Progenitor cell of endocrine pancreas (in vitro differentiated cells): ENCODE results near the gene FOXD2. TPM values are rescaled to one million over a fixed set of nuclear protein-coding genes. Genes with fewer than 3 reads are reported as not detected.

Experiments used
- DNase-seq: peaks from one replicate; pipeline ENCODE4 v3.0.0; 2021; ENCODE audit warnings: low spot score; ENCODE audit not compliant: unreplicated experiment
- H3K27ac Mint-ChIP-seq: 2 replicates; pipeline ENCODE4 v1.8.0; 2021; ENCODE audit warnings: mild to moderate bottlenecking, moderate library complexity, mixed read lengths
- H3K27me3 Mint-ChIP-seq: 2 replicates; pipeline ENCODE4 v1.8.0; 2021; ENCODE audit warnings: mixed read lengths
- H3K36me3 Mint-ChIP-seq: 2 replicates; pipeline ENCODE4 v1.8.0; 2022; ENCODE audit warnings: mixed read lengths; ENCODE audit not compliant: insufficient read depth
- H3K4me1 Mint-ChIP-seq: 2 replicates; pipeline ENCODE4 v1.8.0; 2021; ENCODE audit warnings: low read depth, mixed read lengths
- H3K4me3 Mint-ChIP-seq: 2 replicates; pipeline ENCODE4 v1.8.0; 2021; ENCODE audit warnings: low read depth, mild to moderate bottlenecking, moderate library complexity, mixed read lengths
- H3K9me3 Mint-ChIP-seq: 2 replicates; pipeline ENCODE4 v1.8.0; 2021; ENCODE audit warnings: low read depth, mixed read lengths
- total RNA-seq: library from RNA; stranded (reverse); gene quantifications from 2 replicates; pipeline ENCODE4 v1.2.1, GENCODE V29; 2021
- TF ChIP-seq, protein P1 (sequence below): fragments of 200-600 bp; sonication (generic); IDR thresholded peaks from one replicate; pipeline ENCODE4 v1.5.0; 2021; ENCODE audit warnings: antibody characterized with exemption, mild to moderate bottlenecking; ENCODE audit not compliant: unreplicated experiment

The FOXD2 gene
- total RNA-seq, 1 donor from 2014 or later, result 0.05 TPM

GRCh38 chr1:47433037-47433421 lies 4.8 kb upstream of the FOXD2 start:
- Mint-ChIP-seq H3K9me3 (no peaks in the 10 kb centered on the region), H3K36me3 (no peaks in the 10 kb centered on the region), H3K27me3 (peaks cover 78% of the 10 kb centered on the region), H3K4me1 (peaks cover 10% of the 10 kb centered on the region), H3K27ac (peak overlapping the region; percentile 48), H3K4me3 (peak overlapping the region; percentile 29)
- TF ChIP-seq, protein P1, sequence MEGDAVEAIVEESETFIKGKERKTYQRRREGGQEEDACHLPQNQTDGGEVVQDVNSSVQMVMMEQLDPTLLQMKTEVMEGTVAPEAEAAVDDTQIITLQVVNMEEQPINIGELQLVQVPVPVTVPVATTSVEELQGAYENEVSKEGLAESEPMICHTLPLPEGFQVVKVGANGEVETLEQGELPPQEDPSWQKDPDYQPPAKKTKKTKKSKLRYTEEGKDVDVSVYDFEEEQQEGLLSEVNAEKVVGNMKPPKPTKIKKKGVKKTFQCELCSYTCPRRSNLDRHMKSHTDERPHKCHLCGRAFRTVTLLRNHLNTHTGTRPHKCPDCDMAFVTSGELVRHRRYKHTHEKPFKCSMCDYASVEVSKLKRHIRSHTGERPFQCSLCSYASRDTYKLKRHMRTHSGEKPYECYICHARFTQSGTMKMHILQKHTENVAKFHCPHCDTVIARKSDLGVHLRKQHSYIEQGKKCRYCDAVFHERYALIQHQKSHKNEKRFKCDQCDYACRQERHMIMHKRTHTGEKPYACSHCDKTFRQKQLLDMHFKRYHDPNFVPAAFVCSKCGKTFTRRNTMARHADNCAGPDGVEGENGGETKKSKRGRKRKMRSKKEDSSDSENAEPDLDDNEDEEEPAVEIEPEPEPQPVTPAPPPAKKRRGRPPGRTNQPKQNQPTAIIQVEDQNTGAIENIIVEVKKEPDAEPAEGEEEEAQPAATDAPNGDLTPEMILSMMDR, result no peak
- no peak for DNase-seq

GRCh38 chr1:47433477-47434050 lies 4.3 kb upstream of the FOXD2 start:
- Mint-ChIP-seq H3K9me3 (no peaks in the 10 kb centered on the region), H3K4me1 (peaks cover 10% of the 10 kb centered on the region), H3K27me3 (peaks cover 75% of the 10 kb centered on the region), H3K4me3 (no peak overlapping the region), H3K27ac (no peak overlapping the region), H3K36me3 (no peaks in the 10 kb centered on the region)
- TF ChIP-seq, protein P1, result no peak
- DNase-seq, result no peak

- Mint-ChIP-seq H3K36me3 (no peaks in the 10 kb centered on the region), H3K27ac (peak overlapping the region; percentile 76), H3K9me3 (no peaks in the 10 kb centered on the region), H3K4me1 (peaks cover 10% of the 10 kb centered on the region), H3K27me3 (peaks cover 68% of the 10 kb centered on the region), H3K4me3 (peak overlapping the region; percentile 23)
- TF ChIP-seq, protein P1, result no peak
- no peak for DNase-seq
These were observed 3.6 kb upstream of the FOXD2 start for GRCh38 chr1:47434051-47434842.

GRCh38 chr1:47435506-47436303 lies 2.1 kb upstream of the FOXD2 start:
- H3K27ac Mint-ChIP-seq, result no peak overlapping the region
- H3K27me3 Mint-ChIP-seq, result peaks cover 65% of the 10 kb centered on the region
- H3K36me3 Mint-ChIP-seq, result no peaks in the 10 kb centered on the region
- peaks cover 10% of the 10 kb centered on the region for H3K4me1 Mint-ChIP-seq
- H3K4me3 Mint-ChIP-seq, result no peak overlapping the region
- TF ChIP-seq, protein P1, result no peak
- H3K9me3 Mint-ChIP-seq, result no peaks in the 10 kb centered on the region
- DNase-seq, result no peak

DNA sequence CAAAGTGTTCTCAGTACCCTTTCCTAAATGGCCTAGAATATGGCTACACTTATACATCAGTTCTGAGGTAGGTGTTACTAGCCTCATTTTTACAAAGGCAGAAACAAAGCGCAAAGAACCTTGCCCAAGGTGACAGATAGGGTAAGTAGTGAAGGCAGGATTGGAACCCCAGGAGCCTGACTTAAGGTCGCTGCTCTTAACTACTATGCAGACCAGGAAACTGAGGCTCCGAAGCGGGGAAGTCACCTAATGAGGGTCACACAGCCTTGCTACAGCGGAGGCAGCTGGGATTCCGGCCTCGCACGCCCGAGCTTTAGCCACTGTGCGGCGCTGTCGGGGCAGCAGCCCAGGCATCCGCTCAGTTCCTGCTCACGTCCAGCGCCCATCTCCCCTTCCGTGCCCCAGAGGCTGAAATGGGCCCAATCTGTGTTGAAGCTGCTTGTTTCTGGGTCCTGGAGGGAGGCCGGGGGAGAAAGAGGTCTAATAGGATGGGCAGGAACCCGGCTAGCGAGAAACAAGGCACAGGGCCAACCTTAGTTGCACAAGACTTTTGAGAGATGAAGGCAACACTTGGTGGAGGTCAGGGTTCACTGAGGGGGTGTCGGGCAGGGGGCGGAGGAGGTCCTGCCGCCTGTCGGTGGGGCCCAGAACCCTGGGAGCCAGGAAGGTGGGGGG lies 1.4 kb upstream of the FOXD2 start:
- Mint-ChIP-seq H3K27me3 (peaks cover 58% of the 10 kb centered on the region), H3K9me3 (no peaks in the 10 kb centered on the region), H3K4me1 (peaks cover 10% of the 10 kb centered on the region), H3K27ac (no peak overlapping the region), H3K36me3 (no peaks in the 10 kb centered on the region), H3K4me3 (peak overlapping the region; percentile 68)
- TF ChIP-seq, protein P1, result peak; percentile 87
- peak; percentile 72 for DNase-seq
